Gastroesophageal sphincter (tissue), 3 donors: ENCODE data around the gene UGCG.

ENCODE experiments used
- EP300 ChIP-seq: sonication (generic); formaldehyde crosslinking; IDR thresholded peaks from one replicate; pipeline ENCODE4 v1.6.1; 2017; ENCODE audit warnings: antibody characterized with exemption, mild to moderate bottlenecking
- POLR2A ChIP-seq, 2 donors: fragments of 450-650 bp; IDR thresholded peaks; one replicate each; pipeline ENCODE4 v1.6.1; 2017; ENCODE audit warnings: antibody characterized with exemption in 2 of 2, mild to moderate bottlenecking in 2 of 2, moderate library complexity in 1 of 2
- POLR2AphosphoS5 ChIP-seq: sonication (generic); formaldehyde crosslinking; IDR thresholded peaks from one replicate; pipeline ENCODE4 v1.6.1; 2017; ENCODE audit warnings: antibody characterized with exemption
- TF ChIP-seq, protein P1 (sequence below), 4 experiments: fragments of 200-600 bp in 2 of 4; fragments of 450-650 bp in 2 of 4; sonication (generic) in 1 of 4; IDR thresholded peaks; one replicate each; pipeline ENCODE4 v1.5.1; 2017 to 2019; ENCODE audit warnings: antibody characterized with exemption in 4 of 4, mild to moderate bottlenecking in 2 of 4, moderate library complexity in 2 of 4

- TF ChIP-seq, protein P1, sequence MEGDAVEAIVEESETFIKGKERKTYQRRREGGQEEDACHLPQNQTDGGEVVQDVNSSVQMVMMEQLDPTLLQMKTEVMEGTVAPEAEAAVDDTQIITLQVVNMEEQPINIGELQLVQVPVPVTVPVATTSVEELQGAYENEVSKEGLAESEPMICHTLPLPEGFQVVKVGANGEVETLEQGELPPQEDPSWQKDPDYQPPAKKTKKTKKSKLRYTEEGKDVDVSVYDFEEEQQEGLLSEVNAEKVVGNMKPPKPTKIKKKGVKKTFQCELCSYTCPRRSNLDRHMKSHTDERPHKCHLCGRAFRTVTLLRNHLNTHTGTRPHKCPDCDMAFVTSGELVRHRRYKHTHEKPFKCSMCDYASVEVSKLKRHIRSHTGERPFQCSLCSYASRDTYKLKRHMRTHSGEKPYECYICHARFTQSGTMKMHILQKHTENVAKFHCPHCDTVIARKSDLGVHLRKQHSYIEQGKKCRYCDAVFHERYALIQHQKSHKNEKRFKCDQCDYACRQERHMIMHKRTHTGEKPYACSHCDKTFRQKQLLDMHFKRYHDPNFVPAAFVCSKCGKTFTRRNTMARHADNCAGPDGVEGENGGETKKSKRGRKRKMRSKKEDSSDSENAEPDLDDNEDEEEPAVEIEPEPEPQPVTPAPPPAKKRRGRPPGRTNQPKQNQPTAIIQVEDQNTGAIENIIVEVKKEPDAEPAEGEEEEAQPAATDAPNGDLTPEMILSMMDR (IDR thresholded peaks at IDR 0.05): no peak
- no peak for TF ChIP-seq POLR2A (IDR thresholded peaks at IDR 0.05)
- TF ChIP-seq EP300: no peak
- TF ChIP-seq POLR2AphosphoS5: no peak
These were observed 71.0 kb downstream of the UGCG start for GRCh38 chr9:111967621-111968020.
